AG08396 (cell line): ENCODE results near the gene OR2T1.
"Not testable (repeated sequence)": the region's sequence is repeated elsewhere in the genome, so short reads cannot be mapped to it uniquely, and the experiment has no call there.

Experiments used
- DNase-seq: peaks from one replicate; pipeline ENCODE4 v3.0.0; 2012; ENCODE audit warnings: low spot score, mixed read lengths

The OR2T1 gene

DNA sequence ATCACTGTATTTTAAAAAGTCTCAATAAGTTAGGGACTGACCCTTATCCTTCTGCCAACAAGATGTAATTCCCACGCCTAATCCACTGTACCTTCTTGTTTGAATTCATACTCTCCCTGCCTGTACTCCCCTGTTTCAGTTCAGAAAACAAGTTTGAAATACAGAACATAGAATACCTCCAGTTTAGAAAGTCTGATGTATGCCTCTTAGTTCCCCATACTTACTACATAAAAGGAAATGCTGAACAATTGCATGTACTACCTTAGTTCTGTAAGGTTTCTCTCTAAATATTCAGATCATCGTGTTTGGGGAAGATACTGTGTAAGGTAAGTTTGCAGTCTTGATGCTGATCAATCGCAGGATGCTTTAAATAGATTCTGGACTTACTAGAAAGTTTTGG is 33.5 kb downstream of the OR2T1 start:
- not testable (repeated sequence) for DNase-seq

DNA sequence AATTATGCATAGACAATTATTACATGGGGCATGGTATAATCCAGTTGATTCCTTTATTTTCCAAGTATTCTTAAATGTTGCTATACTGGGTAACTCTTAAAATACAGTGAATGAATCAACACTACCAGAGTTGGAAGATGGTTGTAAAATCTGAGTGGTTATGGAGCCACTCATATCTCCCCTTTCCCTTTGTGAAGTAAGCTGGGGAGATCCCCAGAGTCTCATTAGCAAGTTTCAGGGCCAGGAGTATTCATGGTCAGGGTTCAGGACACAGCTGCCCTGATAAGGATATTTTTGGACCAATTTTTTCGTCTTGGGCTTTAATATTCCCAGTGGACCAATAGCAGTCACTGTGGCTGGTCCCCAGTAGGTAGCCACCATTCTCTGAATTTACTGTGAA is 35.8 kb downstream of the OR2T1 start:
- not testable (repeated sequence) for DNase-seq

DNA sequence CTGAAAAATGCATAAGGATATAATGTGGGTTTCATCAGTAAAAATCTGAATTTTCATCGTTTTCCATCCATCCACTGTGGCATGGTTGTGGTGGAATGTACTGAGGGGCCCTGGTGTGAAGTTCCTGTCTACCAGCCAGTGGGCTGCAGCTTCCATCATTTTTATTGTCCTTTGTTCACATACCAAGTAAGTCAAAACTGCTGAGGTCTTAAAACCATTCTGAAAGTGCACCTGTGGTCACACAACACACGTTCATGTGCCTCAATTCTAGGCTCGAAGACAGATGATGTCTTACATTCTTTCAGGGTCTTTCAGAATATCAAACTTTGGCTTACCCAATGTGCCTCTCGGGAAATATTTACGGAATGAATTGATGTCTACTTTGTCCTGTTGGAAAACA is 36.4 kb downstream of the OR2T1 start:
- DNase-seq = not testable (repeated sequence)

DNA sequence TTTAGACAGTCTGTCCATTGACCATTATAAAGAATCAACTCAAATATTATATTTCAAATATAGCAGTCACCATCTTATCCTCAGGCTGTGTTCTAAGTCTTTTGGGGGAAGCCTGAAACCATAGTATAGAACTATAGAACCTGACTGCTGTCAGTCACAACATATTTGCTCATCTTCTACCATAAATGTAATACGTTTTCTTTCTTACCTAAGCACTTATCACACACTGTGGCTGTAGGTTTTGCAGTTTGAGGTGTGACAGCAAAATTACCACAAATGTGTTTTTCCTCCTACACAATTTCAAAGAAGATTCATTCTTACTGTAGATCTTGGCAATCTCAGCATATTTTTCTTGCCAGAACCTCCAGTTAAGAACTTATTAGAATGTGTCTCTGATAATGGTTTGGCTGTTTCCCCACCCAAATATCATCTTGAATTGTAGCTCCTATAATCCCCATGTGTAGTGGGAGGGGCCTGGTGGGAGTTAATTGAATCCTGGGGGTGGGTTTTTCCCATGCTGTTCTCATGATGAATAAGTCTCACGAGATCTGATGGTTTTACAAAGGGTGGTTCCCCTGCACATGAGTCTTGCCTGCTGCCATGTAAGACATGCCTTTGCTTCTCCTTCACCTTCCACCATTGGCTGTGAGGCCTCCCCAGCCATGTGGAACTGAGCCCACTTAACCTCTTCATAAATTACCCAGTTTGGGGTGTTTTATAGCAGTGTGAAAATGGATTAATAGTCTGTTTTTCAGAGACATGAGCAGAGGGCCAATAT is 39.8 kb downstream of the OR2T1 start:
- not testable (repeated sequence) for DNase-seq

DNA sequence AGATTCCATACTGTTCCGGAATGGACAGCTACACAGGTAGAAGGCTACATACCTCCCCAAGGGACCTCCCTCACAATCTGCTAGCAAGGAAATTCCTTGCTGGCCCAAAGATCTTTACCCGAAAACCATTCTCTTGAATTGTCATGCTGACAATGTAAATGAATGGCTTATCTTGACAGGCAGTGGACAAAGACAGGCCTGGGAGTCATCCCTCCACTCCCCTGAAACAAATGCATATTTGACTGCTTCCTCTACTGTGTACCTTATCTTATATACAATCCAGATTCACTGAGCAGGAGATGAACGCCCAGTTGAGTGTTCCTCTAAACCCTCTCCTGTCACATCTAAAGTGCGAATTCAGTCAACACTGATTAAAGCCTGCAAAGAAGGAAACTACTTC is 41.8 kb downstream of the OR2T1 start:
- DNase-seq = not testable (repeated sequence)

DNA sequence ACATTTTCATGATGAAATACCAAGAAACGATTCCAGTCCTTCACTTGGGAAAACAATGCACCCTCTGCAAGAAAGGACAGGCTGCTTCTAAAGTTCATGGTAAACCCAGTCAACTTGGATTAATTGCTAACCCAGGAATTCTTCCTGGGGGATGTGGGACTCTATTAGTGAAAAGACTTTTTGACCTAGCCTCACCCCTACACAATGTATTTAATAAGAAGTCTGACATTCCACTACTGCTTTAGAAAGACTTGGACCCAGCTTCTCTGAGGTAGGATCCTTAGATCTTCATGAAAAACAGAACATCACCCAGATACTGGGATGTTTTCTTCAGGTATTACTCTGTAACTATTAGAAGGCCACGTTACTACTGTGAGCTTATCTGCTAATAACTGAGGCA is 42.6 kb downstream of the OR2T1 start, which contains the start of gene OR2T2:
Gene OR2T2 (plus strand): TSS at position 239 of the 400 bp plus-strand sequence. CDS start 7,161 bp downstream, outside the sequence.
- not testable (repeated sequence) for DNase-seq

DNA sequence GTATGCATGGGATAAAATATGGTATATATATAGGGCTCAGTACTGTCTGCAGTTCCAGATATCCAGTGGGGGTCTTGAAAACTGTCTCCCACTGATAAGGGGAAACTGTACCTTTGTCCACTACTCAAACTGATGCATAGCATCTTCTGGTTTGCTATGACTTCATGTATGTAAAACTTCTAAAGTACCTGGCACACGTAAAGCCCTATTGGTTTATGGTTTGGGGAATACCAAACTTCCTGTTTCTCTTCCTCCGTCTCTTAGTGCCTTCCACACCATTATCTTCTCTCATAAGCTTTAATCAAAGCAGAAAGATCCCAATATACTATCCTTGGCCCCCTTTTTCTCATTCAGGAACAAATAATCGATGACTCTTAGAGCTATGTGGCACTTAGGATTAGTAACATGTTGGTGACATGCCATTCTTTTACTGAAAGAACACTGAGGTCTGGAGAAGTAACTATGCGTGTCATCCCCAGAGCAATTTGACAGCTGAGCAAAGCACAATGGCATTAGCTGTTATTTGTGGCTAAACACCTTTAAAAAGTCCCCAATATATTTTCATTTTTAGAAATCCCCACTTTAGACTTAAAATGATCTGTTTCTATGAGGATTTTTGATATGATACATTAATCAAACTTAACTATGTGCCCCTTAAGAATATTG is 45.7 kb downstream of the OR2T1 start:
- DNase-seq = not testable (repeated sequence)

DNA sequence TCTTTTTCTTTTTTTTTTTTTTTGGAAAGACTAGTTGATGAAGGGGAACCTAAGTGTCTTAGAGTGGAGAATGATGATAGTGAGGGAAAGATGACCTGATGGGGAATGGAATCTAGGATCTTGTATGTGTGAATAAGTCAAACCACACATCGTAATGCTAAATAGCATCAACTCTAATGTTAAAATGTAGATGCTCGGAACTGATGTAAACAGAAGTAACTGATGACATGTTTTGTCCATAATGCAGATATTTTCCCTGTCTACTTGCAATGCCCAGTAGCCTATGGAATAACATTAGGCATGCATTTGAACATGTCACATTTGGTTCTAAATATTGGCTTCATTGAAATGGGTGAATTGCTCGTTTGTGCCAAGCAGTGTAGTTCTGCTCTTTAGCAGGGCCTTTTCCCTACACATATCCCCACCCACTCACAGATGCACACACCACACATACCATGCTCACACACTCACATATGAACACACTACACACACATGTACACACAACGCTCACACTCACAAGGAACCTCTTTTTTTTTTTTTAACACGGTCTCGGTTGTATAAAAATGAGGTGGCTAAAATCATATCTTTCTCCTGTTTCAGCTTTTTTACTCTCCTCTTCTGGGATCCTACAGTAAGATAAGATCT is 47.1 kb downstream of the OR2T1 start:
- DNase-seq = not testable (repeated sequence)

DNA sequence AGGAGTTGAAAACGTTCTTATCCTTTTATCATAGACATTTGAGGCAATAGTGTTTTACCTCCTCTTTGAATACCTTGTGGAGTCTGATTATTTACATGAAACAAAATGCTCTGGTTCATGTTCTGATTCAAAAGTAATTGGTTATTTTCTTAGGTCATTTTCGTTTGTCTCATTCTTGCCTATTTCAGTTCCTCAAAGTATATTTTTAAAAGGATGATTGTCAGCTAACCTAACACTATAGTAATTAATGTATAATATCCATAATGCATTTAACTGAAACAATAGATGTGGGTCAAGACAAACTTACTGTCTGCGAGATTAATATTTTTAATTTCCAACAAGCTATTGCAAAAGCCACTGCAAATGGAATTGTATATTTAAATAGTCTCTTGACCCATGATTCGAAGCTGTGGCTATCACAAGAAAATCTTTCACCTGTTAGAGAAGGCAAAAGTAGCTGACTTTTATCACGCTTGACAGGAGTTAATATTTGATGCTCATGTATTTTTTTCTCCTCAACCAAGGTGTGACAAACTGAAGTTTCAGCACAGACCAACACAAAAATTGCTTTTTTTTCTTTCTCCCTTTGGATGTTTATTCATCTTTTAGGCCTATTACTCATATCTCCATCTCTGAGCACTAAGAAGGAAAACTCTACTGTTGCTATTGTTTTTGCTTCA is 47.8 kb downstream of the OR2T1 start:
- DNase-seq = not testable (repeated sequence)

DNA sequence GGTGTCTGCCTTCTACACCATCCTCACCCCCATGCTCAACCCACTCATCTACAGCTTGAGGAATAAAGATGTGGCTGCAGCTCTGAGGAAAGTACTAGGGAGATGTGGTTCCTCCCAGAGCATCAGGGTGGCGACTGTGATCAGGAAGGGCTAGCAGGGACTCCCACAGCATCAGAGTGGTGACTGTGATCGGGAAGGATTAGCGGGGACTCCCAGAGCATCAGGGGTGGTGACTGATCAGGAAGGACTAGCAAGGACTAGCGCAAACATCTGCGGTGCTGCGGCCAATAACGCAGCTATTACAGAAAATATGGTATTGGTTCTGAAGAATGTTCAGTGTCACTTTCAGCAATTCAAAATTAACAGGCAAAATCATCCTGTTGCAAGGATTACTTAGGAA is 50.8 kb downstream of the OR2T1 start:
- not testable (repeated sequence) for DNase-seq

DNA sequence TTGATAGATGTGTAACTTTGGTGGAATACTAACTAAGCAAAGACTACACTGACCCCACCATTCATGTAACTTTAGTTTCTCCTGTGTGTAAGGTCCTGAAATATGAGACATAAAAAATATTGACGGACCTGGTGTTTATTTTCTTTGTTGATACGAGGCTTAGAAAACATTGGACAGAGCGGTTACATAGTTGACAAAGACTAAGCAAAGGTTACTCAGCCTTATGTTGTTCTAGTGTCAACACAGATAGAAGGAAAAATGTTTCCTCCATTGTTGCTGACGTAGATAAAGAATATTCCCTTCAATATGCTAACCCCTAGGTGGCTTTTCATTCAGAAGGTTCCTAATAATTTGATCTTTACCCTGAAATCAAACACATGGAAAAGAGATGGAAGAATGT is 52.2 kb downstream of the OR2T1 start:
- DNase-seq = not testable (repeated sequence)

DNA sequence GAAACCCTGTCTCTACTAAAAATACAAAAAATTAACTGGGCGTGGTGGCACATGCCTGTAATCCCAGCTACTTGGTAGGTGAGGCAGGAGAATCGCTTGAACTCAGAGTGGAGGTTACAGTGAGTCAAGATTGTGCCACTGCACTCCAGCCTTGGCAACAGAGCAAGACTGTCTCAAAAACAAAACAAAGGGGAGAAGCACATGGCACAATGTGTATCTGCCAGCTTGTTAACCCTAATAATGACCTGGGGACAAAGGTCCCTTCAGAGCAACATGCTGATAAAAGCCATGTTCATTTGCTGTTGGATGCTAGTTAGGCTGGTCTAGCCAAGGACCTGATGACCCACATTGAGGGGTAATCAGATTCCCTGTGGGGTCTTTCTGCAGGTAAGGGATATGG is 53.8 kb downstream of the OR2T1 start:
- not testable (repeated sequence) for DNase-seq
